Measurements from ENCODE around the gene EBF4. TPM values are rescaled to one million over a fixed set of nuclear protein-coding genes. Genes with fewer than 3 reads are reported as not detected.

Gene EBF4
- total and polyA plus RNA-seq, 2 of the 8 experiments (the other 6 are each of a cell fraction or from before 2014, with no cell fraction given), result 1.2 to 2.9 TPM

DNA sequence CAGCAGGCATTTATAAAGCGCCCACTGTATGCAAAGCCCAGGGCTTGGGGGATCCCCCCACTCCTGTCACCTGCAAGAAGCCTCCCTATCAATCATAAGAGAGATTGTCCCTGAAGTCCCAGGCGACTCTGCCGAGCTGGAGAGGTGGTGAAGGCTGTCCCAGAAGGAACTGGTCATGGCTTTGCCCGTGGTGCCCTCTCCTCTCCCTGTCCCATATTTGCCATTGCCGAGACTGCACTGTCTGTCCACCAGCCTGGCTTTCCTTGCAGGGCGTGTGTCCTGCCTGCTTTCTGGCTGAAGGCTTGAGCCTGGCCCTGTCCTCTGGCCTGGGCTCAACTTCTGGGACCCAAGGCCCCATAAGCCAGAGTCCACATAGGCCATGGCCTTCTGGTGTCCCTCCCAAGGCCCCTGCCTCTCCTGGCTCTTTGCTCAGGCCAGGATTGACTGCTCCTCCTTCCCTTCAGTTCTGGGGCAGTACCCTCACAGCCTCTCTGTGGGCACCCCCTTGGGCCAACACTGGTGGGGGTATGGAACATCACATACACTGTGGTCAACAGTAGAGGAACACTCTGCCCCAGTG, 61.0 kb downstream of the EBF4 start (continued):
- TF ChIP-seq, protein P1, sequence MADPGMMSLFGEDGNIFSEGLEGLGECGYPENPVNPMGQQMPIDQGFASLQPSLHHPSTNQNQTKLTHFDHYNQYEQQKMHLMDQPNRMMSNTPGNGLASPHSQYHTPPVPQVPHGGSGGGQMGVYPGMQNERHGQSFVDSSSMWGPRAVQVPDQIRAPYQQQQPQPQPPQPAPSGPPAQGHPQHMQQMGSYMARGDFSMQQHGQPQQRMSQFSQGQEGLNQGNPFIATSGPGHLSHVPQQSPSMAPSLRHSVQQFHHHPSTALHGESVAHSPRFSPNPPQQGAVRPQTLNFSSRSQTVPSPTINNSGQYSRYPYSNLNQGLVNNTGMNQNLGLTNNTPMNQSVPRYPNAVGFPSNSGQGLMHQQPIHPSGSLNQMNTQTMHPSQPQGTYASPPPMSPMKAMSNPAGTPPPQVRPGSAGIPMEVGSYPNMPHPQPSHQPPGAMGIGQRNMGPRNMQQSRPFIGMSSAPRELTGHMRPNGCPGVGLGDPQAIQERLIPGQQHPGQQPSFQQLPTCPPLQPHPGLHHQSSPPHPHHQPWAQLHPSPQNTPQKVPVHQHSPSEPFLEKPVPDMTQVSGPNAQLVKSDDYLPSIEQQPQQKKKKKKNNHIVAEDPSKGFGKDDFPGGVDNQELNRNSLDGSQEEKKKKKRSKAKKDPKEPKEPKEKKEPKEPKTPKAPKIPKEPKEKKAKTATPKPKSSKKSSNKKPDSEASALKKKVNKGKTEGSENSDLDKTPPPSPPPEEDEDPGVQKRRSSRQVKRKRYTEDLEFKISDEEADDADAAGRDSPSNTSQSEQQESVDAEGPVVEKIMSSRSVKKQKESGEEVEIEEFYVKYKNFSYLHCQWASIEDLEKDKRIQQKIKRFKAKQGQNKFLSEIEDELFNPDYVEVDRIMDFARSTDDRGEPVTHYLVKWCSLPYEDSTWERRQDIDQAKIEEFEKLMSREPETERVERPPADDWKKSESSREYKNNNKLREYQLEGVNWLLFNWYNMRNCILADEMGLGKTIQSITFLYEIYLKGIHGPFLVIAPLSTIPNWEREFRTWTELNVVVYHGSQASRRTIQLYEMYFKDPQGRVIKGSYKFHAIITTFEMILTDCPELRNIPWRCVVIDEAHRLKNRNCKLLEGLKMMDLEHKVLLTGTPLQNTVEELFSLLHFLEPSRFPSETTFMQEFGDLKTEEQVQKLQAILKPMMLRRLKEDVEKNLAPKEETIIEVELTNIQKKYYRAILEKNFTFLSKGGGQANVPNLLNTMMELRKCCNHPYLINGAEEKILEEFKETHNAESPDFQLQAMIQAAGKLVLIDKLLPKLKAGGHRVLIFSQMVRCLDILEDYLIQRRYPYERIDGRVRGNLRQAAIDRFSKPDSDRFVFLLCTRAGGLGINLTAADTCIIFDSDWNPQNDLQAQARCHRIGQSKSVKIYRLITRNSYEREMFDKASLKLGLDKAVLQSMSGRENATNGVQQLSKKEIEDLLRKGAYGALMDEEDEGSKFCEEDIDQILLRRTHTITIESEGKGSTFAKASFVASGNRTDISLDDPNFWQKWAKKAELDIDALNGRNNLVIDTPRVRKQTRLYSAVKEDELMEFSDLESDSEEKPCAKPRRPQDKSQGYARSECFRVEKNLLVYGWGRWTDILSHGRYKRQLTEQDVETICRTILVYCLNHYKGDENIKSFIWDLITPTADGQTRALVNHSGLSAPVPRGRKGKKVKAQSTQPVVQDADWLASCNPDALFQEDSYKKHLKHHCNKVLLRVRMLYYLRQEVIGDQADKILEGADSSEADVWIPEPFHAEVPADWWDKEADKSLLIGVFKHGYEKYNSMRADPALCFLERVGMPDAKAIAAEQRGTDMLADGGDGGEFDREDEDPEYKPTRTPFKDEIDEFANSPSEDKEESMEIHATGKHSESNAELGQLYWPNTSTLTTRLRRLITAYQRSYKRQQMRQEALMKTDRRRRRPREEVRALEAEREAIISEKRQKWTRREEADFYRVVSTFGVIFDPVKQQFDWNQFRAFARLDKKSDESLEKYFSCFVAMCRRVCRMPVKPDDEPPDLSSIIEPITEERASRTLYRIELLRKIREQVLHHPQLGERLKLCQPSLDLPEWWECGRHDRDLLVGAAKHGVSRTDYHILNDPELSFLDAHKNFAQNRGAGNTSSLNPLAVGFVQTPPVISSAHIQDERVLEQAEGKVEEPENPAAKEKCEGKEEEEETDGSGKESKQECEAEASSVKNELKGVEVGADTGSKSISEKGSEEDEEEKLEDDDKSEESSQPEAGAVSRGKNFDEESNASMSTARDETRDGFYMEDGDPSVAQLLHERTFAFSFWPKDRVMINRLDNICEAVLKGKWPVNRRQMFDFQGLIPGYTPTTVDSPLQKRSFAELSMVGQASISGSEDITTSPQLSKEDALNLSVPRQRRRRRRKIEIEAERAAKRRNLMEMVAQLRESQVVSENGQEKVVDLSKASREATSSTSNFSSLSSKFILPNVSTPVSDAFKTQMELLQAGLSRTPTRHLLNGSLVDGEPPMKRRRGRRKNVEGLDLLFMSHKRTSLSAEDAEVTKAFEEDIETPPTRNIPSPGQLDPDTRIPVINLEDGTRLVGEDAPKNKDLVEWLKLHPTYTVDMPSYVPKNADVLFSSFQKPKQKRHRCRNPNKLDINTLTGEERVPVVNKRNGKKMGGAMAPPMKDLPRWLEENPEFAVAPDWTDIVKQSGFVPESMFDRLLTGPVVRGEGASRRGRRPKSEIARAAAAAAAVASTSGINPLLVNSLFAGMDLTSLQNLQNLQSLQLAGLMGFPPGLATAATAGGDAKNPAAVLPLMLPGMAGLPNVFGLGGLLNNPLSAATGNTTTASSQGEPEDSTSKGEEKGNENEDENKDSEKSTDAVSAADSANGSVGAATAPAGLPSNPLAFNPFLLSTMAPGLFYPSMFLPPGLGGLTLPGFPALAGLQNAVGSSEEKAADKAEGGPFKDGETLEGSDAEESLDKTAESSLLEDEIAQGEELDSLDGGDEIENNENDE (IDR thresholded peaks at IDR 0.05; ENCODE audit: insufficient replicate concordance, low read length), result no peak
- TF ChIP-seq NANOG (IDR thresholded peaks at IDR 0.05; ENCODE audit: insufficient read depth, low read depth, low read length, poor library complexity, severe bottlenecking), result no peak
- no peak for TF ChIP-seq JUN (IDR thresholded peaks at IDR 0.05; ENCODE audit: low read depth, low read length)
- no peak for TF ChIP-seq HDAC2 (IDR thresholded peaks at IDR 0.05; ENCODE audit: borderline replicate concordance in 1 of 2, low read depth in 2 of 2, low read length in 2 of 2)
- TF ChIP-seq SP2 (IDR thresholded peaks at IDR 0.05; ENCODE audit: low read length), result no peak
- TF ChIP-seq YY1 (IDR thresholded peaks at IDR 0.05; ENCODE audit: low read depth, low read length), result no peak
- TF ChIP-seq FOSL1 (IDR thresholded peaks at IDR 0.05; ENCODE audit: insufficient read depth, low read depth, low read length), result no peak
- TF ChIP-seq, protein P2, sequence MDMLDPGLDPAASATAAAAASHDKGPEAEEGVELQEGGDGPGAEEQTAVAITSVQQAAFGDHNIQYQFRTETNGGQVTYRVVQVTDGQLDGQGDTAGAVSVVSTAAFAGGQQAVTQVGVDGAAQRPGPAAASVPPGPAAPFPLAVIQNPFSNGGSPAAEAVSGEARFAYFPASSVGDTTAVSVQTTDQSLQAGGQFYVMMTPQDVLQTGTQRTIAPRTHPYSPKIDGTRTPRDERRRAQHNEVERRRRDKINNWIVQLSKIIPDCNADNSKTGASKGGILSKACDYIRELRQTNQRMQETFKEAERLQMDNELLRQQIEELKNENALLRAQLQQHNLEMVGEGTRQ (IDR thresholded peaks at IDR 0.05; ENCODE audit: low read length), result no peak

All from H1 (cell line).